SJSA1 (cell line): ENCODE results near the gene FBN1. TPM values are rescaled to one million over a fixed set of nuclear protein-coding genes. Genes with fewer than 3 reads are reported as not detected.

Source experiments
- DNase-seq, 2 experiments: peaks; one replicate each; pipeline ENCODE4 v3.0.0-alpha.2; 2015 to 2020; ENCODE audit warnings: low spot score in 2 of 2, low read depth in 1 of 2
- H3K27ac ChIP-seq: fragments of 250-450 bp; sonication (Bioruptor Pico); 2 replicates; pipeline ENCODE4 v1.5.1; 2020; ENCODE audit warnings: mild to moderate bottlenecking, moderate library complexity
- H3K27me3 ChIP-seq: fragments of 250-450 bp; sonication (Bioruptor Pico); replicated peaks from 2 replicates; pipeline ENCODE4 v1.5.1; 2020; ENCODE audit warnings: mild to moderate bottlenecking, moderate library complexity
- H3K36me3 ChIP-seq: fragments of 250-450 bp; sonication (Bioruptor Pico); 2 replicates; pipeline ENCODE4 v1.5.1; 2020; ENCODE audit warnings: mild to moderate bottlenecking
- H3K4me1 ChIP-seq: fragments of 250-450 bp; sonication (Bioruptor Pico); replicated peaks from 2 replicates; pipeline ENCODE4 v1.6.1; 2021; ENCODE audit warnings: mild to moderate bottlenecking
- H3K4me3 ChIP-seq: fragments of 250-450 bp; sonication (Bioruptor Pico); 2 replicates; pipeline ENCODE4 v1.5.1; 2020; ENCODE audit warnings: mild to moderate bottlenecking
- H3K9me3 ChIP-seq: fragments of 250-450 bp; sonication (Bioruptor Pico); replicated peaks from 2 replicates; pipeline ENCODE4 v1.5.1; 2020; ENCODE audit warnings: mild to moderate bottlenecking
- total RNA-seq: library from RNA; depleted of rRNA; stranded (reverse); fragments of >200 nt; shearing (Covaris generic); gene quantifications from 2 replicates; pipeline ENCODE4 v1.2.3, GENCODE V29; 2014

FBN1 gene
- total RNA-seq, 1 experiment from 2014 or later = 352 TPM

- Histone ChIP-seq H3K9me3 (no peaks in the 10 kb centered on the region), H3K4me1 (peaks cover 20% of the 10 kb centered on the region), H3K27me3 (no peaks in the 10 kb centered on the region), H3K36me3 (no peaks in the 10 kb centered on the region), H3K27ac (no peak overlapping the region), H3K4me3 (no peak overlapping the region)
- no peak for DNase-seq
Observed at GRCh38 chr15:48393645-48394506, 251.6 kb downstream of the FBN1 start.

- Histone ChIP-seq H3K36me3 (no peaks in the 10 kb centered on the region), H3K27ac (no peak overlapping the region), H3K4me1 (peaks cover 26% of the 10 kb centered on the region), H3K9me3 (no peaks in the 10 kb centered on the region), H3K27me3 (no peaks in the 10 kb centered on the region), H3K4me3 (no peak overlapping the region)
- no peak for DNase-seq
Observed at GRCh38 chr15:48392356-48392755, 253.2 kb downstream of the FBN1 start.

- Histone ChIP-seq H3K9me3 (no peaks in the 10 kb centered on the region), H3K4me1 (peaks cover 26% of the 10 kb centered on the region), H3K27me3 (no peaks in the 10 kb centered on the region), H3K4me3 (no peak overlapping the region), H3K36me3 (no peaks in the 10 kb centered on the region), H3K27ac (no peak overlapping the region)
- DNase-seq = no peak
Observed at GRCh38 chr15:48391950-48392349, 253.6 kb downstream of the FBN1 start.

GRCh38 chr15:48389691-48390143 is 255.8 kb downstream of the FBN1 start:
- no peak for DNase-seq
- Histone ChIP-seq H3K27me3 (no peaks in the 10 kb centered on the region), H3K36me3 (no peaks in the 10 kb centered on the region), H3K9me3 (no peaks in the 10 kb centered on the region), H3K27ac (peak overlapping the region; percentile 31), H3K4me3 (no peak overlapping the region), H3K4me1 (peaks cover 26% of the 10 kb centered on the region)

GRCh38 chr15:48388910-48389309 is 256.6 kb downstream of the FBN1 start:
- no peak overlapping the region for H3K27ac ChIP-seq

GRCh38 chr15:48388016-48388851 is 257.3 kb downstream of the FBN1 start:
- Histone ChIP-seq H3K27me3 (no peaks in the 10 kb centered on the region), H3K36me3 (no peaks in the 10 kb centered on the region), H3K4me1 (peaks cover 26% of the 10 kb centered on the region), H3K4me3 (no peak overlapping the region), H3K9me3 (no peaks in the 10 kb centered on the region), H3K27ac (no peak overlapping the region)
- DNase-seq = no peak

More at GRCh38 chr15:48388910-48389309, 256.6 kb downstream of the FBN1 start:
- no peaks in the 10 kb centered on the region for H3K27me3 ChIP-seq
- peaks cover 26% of the 10 kb centered on the region for H3K4me1 ChIP-seq
- H3K36me3 ChIP-seq = no peaks in the 10 kb centered on the region
- no peak overlapping the region for H3K4me3 ChIP-seq
- DNase-seq = no peak
- no peaks in the 10 kb centered on the region for H3K9me3 ChIP-seq

- no peaks in the 10 kb centered on the region for H3K27me3 ChIP-seq
- no peak for DNase-seq
- no peak overlapping the region for H3K27ac ChIP-seq
- H3K36me3 ChIP-seq = no peaks in the 10 kb centered on the region
- H3K4me1 ChIP-seq = peaks cover 19% of the 10 kb centered on the region
- H3K4me3 ChIP-seq = no peak overlapping the region
- no peaks in the 10 kb centered on the region for H3K9me3 ChIP-seq
Observed at GRCh38 chr15:48385031-48385830, 260.3 kb downstream of the FBN1 start.

- no peaks in the 10 kb centered on the region for H3K36me3 ChIP-seq
- DNase-seq = no peak
- H3K4me3 ChIP-seq = no peak overlapping the region
- no peaks in the 10 kb centered on the region for H3K27me3 ChIP-seq
- H3K4me1 ChIP-seq = peaks cover 14% of the 10 kb centered on the region
- H3K27ac ChIP-seq = no peak overlapping the region
- H3K9me3 ChIP-seq = no peaks in the 10 kb centered on the region
Observed at GRCh38 chr15:48384616-48385015, 260.9 kb downstream of the FBN1 start.

GRCh38 chr15:48383031-48383430 is 262.5 kb downstream of the FBN1 start:
- no peaks in the 10 kb centered on the region for H3K36me3 ChIP-seq
- no peaks in the 10 kb centered on the region for H3K27me3 ChIP-seq
- H3K4me3 ChIP-seq = no peak overlapping the region
- DNase-seq = no peak
- no peaks in the 10 kb centered on the region for H3K9me3 ChIP-seq
- H3K4me1 ChIP-seq = no peaks in the 10 kb centered on the region
- H3K27ac ChIP-seq = no peak overlapping the region

- H3K4me1 ChIP-seq = no peaks in the 10 kb centered on the region
- no peaks in the 10 kb centered on the region for H3K9me3 ChIP-seq
- H3K27ac ChIP-seq = no peak overlapping the region
- H3K4me3 ChIP-seq = no peak overlapping the region
- H3K27me3 ChIP-seq = no peaks in the 10 kb centered on the region
- H3K36me3 ChIP-seq = no peaks in the 10 kb centered on the region
- no peak for DNase-seq
Observed at GRCh38 chr15:48381861-48382260, 263.6 kb downstream of the FBN1 start.

GRCh38 chr15:48380198-48380597 is 265.3 kb downstream of the FBN1 start:
- Histone ChIP-seq H3K4me1 (no peaks in the 10 kb centered on the region), H3K36me3 (no peaks in the 10 kb centered on the region), H3K9me3 (no peaks in the 10 kb centered on the region), H3K4me3 (no peak overlapping the region), H3K27me3 (no peaks in the 10 kb centered on the region), H3K27ac (no peak overlapping the region)
- no peak for DNase-seq

- Histone ChIP-seq H3K27ac (no peak overlapping the region), H3K27me3 (no peaks in the 10 kb centered on the region), H3K36me3 (no peaks in the 10 kb centered on the region)
Observed at GRCh38 chr15:48375767-48376166, 269.7 kb downstream of the FBN1 start.

GRCh38 chr15:48374472-48374871 is 271.0 kb downstream of the FBN1 start:
- Histone ChIP-seq H3K9me3 (no peaks in the 10 kb centered on the region), H3K4me1 (peaks cover 11% of the 10 kb centered on the region), H3K27me3 (no peaks in the 10 kb centered on the region), H3K4me3 (no peak overlapping the region), H3K27ac (no peak overlapping the region), H3K36me3 (no peaks in the 10 kb centered on the region)
- DNase-seq = no peak

More at GRCh38 chr15:48375767-48376166, 269.7 kb downstream of the FBN1 start:
- DNase-seq = no peak
- H3K4me1 ChIP-seq = peaks cover 11% of the 10 kb centered on the region
- H3K9me3 ChIP-seq = no peaks in the 10 kb centered on the region
- H3K4me3 ChIP-seq = no peak overlapping the region
